ENCODE results near the gene PARD6G. TPM values are rescaled to one million over a fixed set of nuclear protein-coding genes. Genes with fewer than 3 reads are reported as not detected.

Gene PARD6G
- total and polyA plus RNA-seq, 2 experiments from 2014 or later = 6.9 to 18.5 TPM

- no peak overlapping the region for H3K4me3 Mint-ChIP-seq
- H4K20me1 ChIP-seq (replicated peaks; ENCODE audit: insufficient read depth) = 0 out of 2 replicates have a peak, but pooled peaks cover 7% of the 10 kb centered on the region
- H3K27me3 Mint-ChIP-seq (ENCODE audit: insufficient read depth, low read depth, poor library complexity) = peaks cover 10% of the 10 kb centered on the region
- no peak overlapping the region for H3K27ac ChIP-seq (ENCODE audit: low read depth)
- H3K4me3 ChIP-seq = no peak overlapping the region
- no peak overlapping the region for H3K4me2 ChIP-seq
- no peak overlapping the region for H2AFZ ChIP-seq
- no peak for DNase-seq (ENCODE audit: low spot score)
- no peak for ATAC-seq
- H3K36me3 ChIP-seq (ENCODE audit: insufficient read depth) = no peaks in the 10 kb centered on the region
- H3K4me1 Mint-ChIP-seq = peaks cover 6% of the 10 kb centered on the region
- no peaks in the 10 kb centered on the region for H3K9me2 ChIP-seq (ENCODE audit: insufficient read depth)
- H3F3A ChIP-seq (replicated peaks; ENCODE audit: low read depth) = no peaks in the 10 kb centered on the region
- TF ChIP-seq ZNF462 (CRISPR knock-in tag; IDR thresholded peaks at IDR 0.05) = no peak
- no peak for TF ChIP-seq STAT1 (IDR thresholded peaks at IDR 0.05; ENCODE audit: unreplicated experiment)
- TF ChIP-seq NANOG (IDR thresholded peaks at IDR 0.05; ENCODE audit: borderline replicate concordance) = no peak
- TF ChIP-seq ZNF331 (CRISPR knock-in tag; IDR thresholded peaks at IDR 0.05; ENCODE audit: low read depth) = no peak
- TF ChIP-seq REST (IDR thresholded peaks at IDR 0.05; ENCODE audit: unreplicated experiment) = no peak
- no peak for TF ChIP-seq ETS1 (IDR thresholded peaks at IDR 0.05)
- no peak for TF ChIP-seq CTCF (conservative IDR thresholded peaks at IDR 0.05; ENCODE audit: low read depth in 2 of 2)
- no peak for TF ChIP-seq EZH2phosphoT487 (IDR thresholded peaks at IDR 0.05; ENCODE audit: unreplicated experiment)
- no peak for TF ChIP-seq POLR2AphosphoS5 (IDR thresholded peaks at IDR 0.05; ENCODE audit: low read depth)
- TF ChIP-seq EZH2 (IDR thresholded peaks at IDR 0.05; ENCODE audit: low read depth, unreplicated experiment) = no peak
- no peak for TF ChIP-seq JUNB (IDR thresholded peaks at IDR 0.05; ENCODE audit: unreplicated experiment)
- no peak for TF ChIP-seq ZNF114 (CRISPR knock-in tag; IDR thresholded peaks at IDR 0.05)
- TF ChIP-seq CREB1 (CRISPR knock-in tag; IDR thresholded peaks at IDR 0.05; ENCODE audit: low read depth) = no peak
- H3K4me1 ChIP-seq (ENCODE audit: insufficient read depth) = no peaks in the 10 kb centered on the region
- peaks cover 6% of the 10 kb centered on the region; the same call in 1 of the 3 replicates for H3K9me3 Mint-ChIP-seq
- H3K27me3 ChIP-seq (ENCODE audit: insufficient read depth) = no peaks in the 10 kb centered on the region
- no peak overlapping the region for H3K27ac Mint-ChIP-seq
- no peaks in the 10 kb centered on the region for H3K36me3 Mint-ChIP-seq (ENCODE audit: low read depth)
- peaks cover 12% of the 10 kb centered on the region; the same call in 1 of the 2 replicates for H3K79me2 ChIP-seq (replicated peaks; ENCODE audit: insufficient read depth)
Observed at GRCh38 chr18:80232030-80232429, 15.3 kb downstream of the PARD6G start.
